Neutrophil (primary cell): ENCODE measurements around the gene NUP93.
"Not testable (repeated sequence)": the region's sequence is repeated elsewhere in the genome, so short reads cannot be mapped to it uniquely, and the experiment has no call there.

ENCODE experiments used
- H3K27ac ChIP-seq: fragments of 200-600 bp; sonication (generic); 2 replicates; pipeline ENCODE4 v1.5.1; 2016; ENCODE audit warnings: mild to moderate bottlenecking, moderate library complexity
- H3K27me3 ChIP-seq: fragments of 200-600 bp; sonication (generic); 2 replicates; pipeline ENCODE4 v1.6.0; 2016; ENCODE audit warnings: mild to moderate bottlenecking
- H3K36me3 ChIP-seq: fragments of 200-600 bp; sonication (generic); 2 replicates; pipeline ENCODE4 v1.5.1; 2017
- H3K4me1 ChIP-seq, 2 experiments: fragments of 200-600 bp in 1 of 2; sonication (generic) in 1 of 2; 1 replicate in 1 of 2; 2 replicates in 1 of 2; pipeline versions ENCODE4 v1.5.1 to v1.6.1; 2013 to 2016; ENCODE audit warnings: low read depth in 1 of 2, low read length in 1 of 2, mild to moderate bottlenecking in 1 of 2, moderate library complexity in 1 of 2; ENCODE audit not compliant: control insufficient read depth in 1 of 2, insufficient read depth in 1 of 2
- H3K4me3 ChIP-seq, 2 experiments: fragments of 200-600 bp in 1 of 2; sonication (generic) in 1 of 2; 1 replicate in 1 of 2; 2 replicates in 1 of 2; pipeline ENCODE4 v1.5.1; 2013 to 2016; ENCODE audit warnings: low read depth in 1 of 2, low read length in 1 of 2, mild to moderate bottlenecking in 1 of 2, moderate library complexity in 1 of 2
- H3K9me3 ChIP-seq: fragments of 200-600 bp; sonication (generic); 2 replicates; pipeline ENCODE4 v1.5.1; 2016
- CTCF ChIP-seq: fragments of 200-600 bp; sonication (generic); IDR thresholded peaks from 2 replicates; pipeline ENCODE4 v1.5.1; 2016; ENCODE audit warnings: antibody characterized with exemption

The NUP93 gene

GRCh38 chr16:56737539-56737938, 7.6 kb downstream of the NUP93 start:
- no peak for TF ChIP-seq CTCF
- Histone ChIP-seq H3K4me3 (no peak overlapping the region), H3K36me3 (no peaks in the 10 kb centered on the region), H3K27ac (no peak overlapping the region), H3K4me1 (peaks cover 36% of the 10 kb centered on the region in 2 experiments), H3K27me3 (no peaks in the 10 kb centered on the region), H3K9me3 (no peaks in the 10 kb centered on the region)

GRCh38 chr16:56738221-56738620, 8.3 kb downstream of the NUP93 start:
- Histone ChIP-seq H3K27me3 (no peaks in the 10 kb centered on the region), H3K9me3 (no peaks in the 10 kb centered on the region), H3K36me3 (no peaks in the 10 kb centered on the region), H3K4me1 (peaks cover 43% of the 10 kb centered on the region in 2 experiments), H3K27ac (no peak overlapping the region), H3K4me3 (no peak overlapping the region)
- TF ChIP-seq CTCF, result no peak

GRCh38 chr16:56739378-56739777, 9.4 kb downstream of the NUP93 start:
- H3K27me3 ChIP-seq, H3K9me3 ChIP-seq, H3K36me3 ChIP-seq, H3K27ac ChIP-seq, H3K4me3 ChIP-seq: not testable (repeated sequence)
- H3K4me1 ChIP-seq, result peaks cover 50 to 51% of the 10 kb centered on the region in 2 experiments

- Histone ChIP-seq H3K4me3 (peak overlapping the region in 1 of 2 experiments; percentile 21), H3K27ac (peak overlapping the region; percentile 84), H3K27me3 (no peaks in the 10 kb centered on the region)
Observed at GRCh38 chr16:56741399-56741798, 11.5 kb downstream of the NUP93 start.

GRCh38 chr16:56742030-56742984, 12.4 kb downstream of the NUP93 start:
- no peak for TF ChIP-seq CTCF
- H3K36me3 ChIP-seq, result no peaks in the 10 kb centered on the region
- H3K4me1 ChIP-seq, result peaks cover 28 to 31% of the 10 kb centered on the region in 2 experiments
- no peaks in the 10 kb centered on the region for H3K9me3 ChIP-seq
- H3K4me3 ChIP-seq, result peak overlapping the region in 1 of 2 experiments; percentile 21
- peak overlapping the region; percentile 84 for H3K27ac ChIP-seq
- no peaks in the 10 kb centered on the region for H3K27me3 ChIP-seq

More at GRCh38 chr16:56741399-56741798, 11.5 kb downstream of the NUP93 start:
- TF ChIP-seq CTCF, result no peak
- H3K9me3 ChIP-seq, result no peaks in the 10 kb centered on the region
- H3K4me1 ChIP-seq, result peaks cover 32 to 34% of the 10 kb centered on the region in 2 experiments
- no peaks in the 10 kb centered on the region for H3K36me3 ChIP-seq

- H3K36me3 ChIP-seq, result peaks cover 5% of the 10 kb centered on the region
- no peaks in the 10 kb centered on the region for H3K27me3 ChIP-seq
- no peaks in the 10 kb centered on the region for H3K9me3 ChIP-seq
- no peak for TF ChIP-seq CTCF
- no peak overlapping the region for H3K4me3 ChIP-seq
- peak overlapping the region; percentile 84 for H3K27ac ChIP-seq
- H3K4me1 ChIP-seq, result peaks cover 28 to 31% of the 10 kb centered on the region in 2 experiments
Observed at GRCh38 chr16:56743840-56744239, 13.9 kb downstream of the NUP93 start.
